PC-9 (cell line): ENCODE data around the gene EXD3. TPM values are rescaled to one million over a fixed set of nuclear protein-coding genes. Genes with fewer than 3 reads are reported as not detected.

ENCODE experiments used
- BruUV-seq: library from RNA; stranded (reverse); fragments of 400-500 nt; replicated peaks from 2 replicates; lab custom pipeline; 2021; lab: Mats Ljungman, UMichigan
- CTCF ChIA-PET: fragments of 300-600 bp; sonication (Branson Sonifier 250); formaldehyde crosslinking; loops from one replicate; lab custom pipeline; 2022; ENCODE audit warnings: antibody characterized with exemption; lab: Charles Lee
- POLR2A ChIA-PET: fragments of 300-600 bp; sonication (Branson Sonifier 250); formaldehyde crosslinking; loops from one replicate; lab custom pipeline; 2022; ENCODE audit warnings: antibody characterized with exemption; ENCODE audit not compliant: unreplicated experiment; lab: Charles Lee
- DNase-seq, 2 experiments: peaks; one replicate each; pipeline versions ENCODE4 v3.0.0 to v3.0.0-alpha.2; 2015 to 2022; ENCODE audit warnings: mixed read lengths in 1 of 2
- H2AFZ ChIP-seq: fragments of 200-600 bp; sonication (generic); 2 replicates; pipeline ENCODE4 v1.8.1; 2017; ENCODE audit warnings: antibody characterized with exemption
- H3F3A ChIP-seq: fragments of 200-600 bp; sonication (generic); 2 replicates; pipeline ENCODE4 v1.8.1; 2017; ENCODE audit warnings: antibody characterized with exemption, mild to moderate bottlenecking, low read depth; ENCODE audit not compliant: insufficient read depth
- H3K27ac ChIP-seq: fragments of 200-600 bp; sonication (generic); 2 replicates; pipeline ENCODE4 v1.6.1; 2016; ENCODE audit warnings: mixed run types
- H3K27me3 ChIP-seq: fragments of 200-600 bp; sonication (generic); 2 replicates; pipeline ENCODE4 v1.6.1; 2016; ENCODE audit warnings: low read depth, mixed run types; ENCODE audit not compliant: insufficient read depth
- H3K36me3 ChIP-seq: fragments of 200-600 bp; sonication (generic); 2 replicates; pipeline ENCODE4 v1.6.1; 2016; ENCODE audit warnings: low read depth, mixed run types
- H3K4me1 ChIP-seq: fragments of 200-600 bp; sonication (generic); replicated peaks from 2 replicates; pipeline ENCODE4 v1.6.1; 2016; ENCODE audit warnings: mixed run types; ENCODE audit not compliant: insufficient read depth
- H3K4me2 ChIP-seq: fragments of 200-600 bp; sonication (generic); 2 replicates; pipeline ENCODE4 v1.6.1; 2017; ENCODE audit warnings: mixed run types
- H3K4me3 ChIP-seq: fragments of 200-600 bp; sonication (generic); 2 replicates; pipeline ENCODE4 v1.6.1; 2016; ENCODE audit warnings: mixed run types
- H3K79me2 ChIP-seq: fragments of 200-600 bp; sonication (generic); 2 replicates; pipeline ENCODE4 v1.6.1; 2017; ENCODE audit warnings: low read depth, mixed run types
- H3K9me2 ChIP-seq: fragments of 200-600 bp; sonication (generic); 2 replicates; pipeline ENCODE4 v1.8.1; 2017; ENCODE audit warnings: mild to moderate bottlenecking; ENCODE audit not compliant: insufficient read depth
- H3K9me3 ChIP-seq: fragments of 200-600 bp; sonication (generic); 2 replicates; pipeline ENCODE4 v1.8.1; 2016; ENCODE audit warnings: low read depth; ENCODE audit not compliant: insufficient read depth
- H4K20me1 ChIP-seq: fragments of 200-600 bp; sonication (generic); 2 replicates; pipeline ENCODE4 v1.8.1; 2017; ENCODE audit not compliant: insufficient read depth
- EZH2 ChIP-seq: fragments of 200-600 bp; sonication (generic); IDR thresholded peaks from 2 replicates; pipeline ENCODE4 v1.8.0; 2017; ENCODE audit warnings: antibody characterized with exemption, low read depth
- intact Hi-C: fragments of 100-400 bp; cut with micrococcal nuclease; formaldehyde crosslinking; loops from one replicate; pipeline ENCODE4 v1.10.0; 2022; ENCODE audit not compliant: unreplicated experiment
- total RNA-seq: library from RNA; stranded (reverse); gene quantifications from 2 replicates; pipeline ENCODE4 v1.2.3, GENCODE V29; 2021
- TF ChIP-seq, protein P1 (sequence below): fragments of 200-600 bp; sonication (generic); conservative IDR thresholded peaks from 2 replicates; pipeline ENCODE4 v1.6.1; 2017; ENCODE audit warnings: mixed run types, antibody characterized with exemption, mild to moderate bottlenecking, moderate library complexity

The EXD3 gene
- total RNA-seq, 1 experiment from 2014 or later: 23.7 TPM

GRCh38 chr9:137319739-137320551 is 103.0 kb downstream of the EXD3 start:
- peaks cover 16% of the 10 kb centered on the region; the same call in 1 of the 2 replicates for H3K4me1 ChIP-seq
- no TSS peak for BruUV-seq
- H3K9me3 ChIP-seq: no peaks in the 10 kb centered on the region
- H2AFZ ChIP-seq: no peak overlapping the region
- H4K20me1 ChIP-seq: no peaks in the 10 kb centered on the region
- intact Hi-C loops: no loop called here
- no peaks in the 10 kb centered on the region for H3K9me2 ChIP-seq
- H3K27me3 ChIP-seq: no peaks in the 10 kb centered on the region
- ChIA-PET POLR2A (no interaction called here), CTCF (interaction anchor here (1.6 kb wide), 1 partner anchor 18 kb away, joined by 10 read pairs; the partner anchor contains the start of gene NRARP)
- H3K4me3 ChIP-seq: no peak overlapping the region
- no peaks in the 10 kb centered on the region for H3F3A ChIP-seq
- TF ChIP-seq, protein P1, sequence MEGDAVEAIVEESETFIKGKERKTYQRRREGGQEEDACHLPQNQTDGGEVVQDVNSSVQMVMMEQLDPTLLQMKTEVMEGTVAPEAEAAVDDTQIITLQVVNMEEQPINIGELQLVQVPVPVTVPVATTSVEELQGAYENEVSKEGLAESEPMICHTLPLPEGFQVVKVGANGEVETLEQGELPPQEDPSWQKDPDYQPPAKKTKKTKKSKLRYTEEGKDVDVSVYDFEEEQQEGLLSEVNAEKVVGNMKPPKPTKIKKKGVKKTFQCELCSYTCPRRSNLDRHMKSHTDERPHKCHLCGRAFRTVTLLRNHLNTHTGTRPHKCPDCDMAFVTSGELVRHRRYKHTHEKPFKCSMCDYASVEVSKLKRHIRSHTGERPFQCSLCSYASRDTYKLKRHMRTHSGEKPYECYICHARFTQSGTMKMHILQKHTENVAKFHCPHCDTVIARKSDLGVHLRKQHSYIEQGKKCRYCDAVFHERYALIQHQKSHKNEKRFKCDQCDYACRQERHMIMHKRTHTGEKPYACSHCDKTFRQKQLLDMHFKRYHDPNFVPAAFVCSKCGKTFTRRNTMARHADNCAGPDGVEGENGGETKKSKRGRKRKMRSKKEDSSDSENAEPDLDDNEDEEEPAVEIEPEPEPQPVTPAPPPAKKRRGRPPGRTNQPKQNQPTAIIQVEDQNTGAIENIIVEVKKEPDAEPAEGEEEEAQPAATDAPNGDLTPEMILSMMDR: no peak
- no peak for TF ChIP-seq EZH2
- H3K4me2 ChIP-seq: no peak overlapping the region
- no peaks in the 10 kb centered on the region for H3K79me2 ChIP-seq
- H3K27ac ChIP-seq: no peak overlapping the region
- no peak for DNase-seq
- no peaks in the 10 kb centered on the region for H3K36me3 ChIP-seq

DNA sequence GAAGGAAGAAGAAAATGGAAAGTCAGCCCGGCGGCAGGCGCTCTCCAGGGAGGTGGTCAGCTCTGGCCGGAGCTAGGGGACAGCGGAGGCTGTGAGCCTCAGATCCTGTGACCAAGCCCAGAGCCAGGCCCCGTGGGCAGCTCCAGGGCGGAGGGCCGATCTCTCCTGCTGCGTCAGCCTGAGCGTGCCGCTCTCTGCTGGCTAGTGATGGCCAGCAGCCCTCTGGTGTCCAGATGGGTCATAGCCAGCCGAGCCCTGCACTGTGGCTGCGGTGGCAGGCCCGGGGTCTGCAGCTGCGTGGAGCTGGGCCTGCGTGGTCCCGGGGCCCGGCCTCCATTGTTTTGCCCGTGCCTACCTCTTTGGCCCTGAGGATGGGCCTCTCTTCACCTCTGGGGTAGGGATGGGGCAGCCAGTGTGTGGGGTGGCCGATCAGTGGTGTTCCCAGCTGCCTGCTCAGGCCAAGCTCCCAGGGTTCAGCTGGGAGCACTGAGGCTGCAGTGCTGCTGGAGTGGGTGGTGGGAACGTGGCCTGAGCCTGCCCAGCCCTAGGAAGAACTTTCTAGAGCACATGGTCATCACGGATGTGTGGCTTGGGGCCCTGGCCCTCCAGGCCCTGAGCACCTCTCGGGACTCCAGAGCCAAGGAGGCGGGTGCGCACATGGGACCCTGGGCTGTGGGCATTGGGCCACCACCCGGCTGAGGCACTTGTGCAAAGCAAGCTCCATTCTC is 103.8 kb downstream of the EXD3 start:
- Histone ChIP-seq H3K79me2 (no peaks in the 10 kb centered on the region), H3K4me2 (no peak overlapping the region), H3K27ac (no peak overlapping the region), H3K4me3 (no peak overlapping the region), H2AFZ (no peak overlapping the region), H3K9me2 (no peaks in the 10 kb centered on the region), H3K4me1 (peaks cover 16% of the 10 kb centered on the region; the same call in 1 of the 2 replicates), H3F3A (0 out of 2 replicates have a peak, but pooled peaks cover under 1% of the 10 kb centered on the region), H3K9me3 (no peaks in the 10 kb centered on the region), H3K36me3 (no peaks in the 10 kb centered on the region), H4K20me1 (no peaks in the 10 kb centered on the region), H3K27me3 (no peaks in the 10 kb centered on the region)
- CTCF ChIA-PET: interaction anchor here (1.6 kb wide), 1 partner anchor 17 kb away, joined by 10 read pairs; the partner anchor contains the start of gene NRARP
- peak in 1 of 2 experiments; percentile 63 for DNase-seq
- TF ChIP-seq EZH2: no peak
- TF ChIP-seq, protein P1: peak; percentile 33; the same call in 1 of the 2 replicates
- BruUV-seq: no TSS peak
- POLR2A ChIA-PET: no interaction called here
- intact Hi-C loops: no loop called here

DNA sequence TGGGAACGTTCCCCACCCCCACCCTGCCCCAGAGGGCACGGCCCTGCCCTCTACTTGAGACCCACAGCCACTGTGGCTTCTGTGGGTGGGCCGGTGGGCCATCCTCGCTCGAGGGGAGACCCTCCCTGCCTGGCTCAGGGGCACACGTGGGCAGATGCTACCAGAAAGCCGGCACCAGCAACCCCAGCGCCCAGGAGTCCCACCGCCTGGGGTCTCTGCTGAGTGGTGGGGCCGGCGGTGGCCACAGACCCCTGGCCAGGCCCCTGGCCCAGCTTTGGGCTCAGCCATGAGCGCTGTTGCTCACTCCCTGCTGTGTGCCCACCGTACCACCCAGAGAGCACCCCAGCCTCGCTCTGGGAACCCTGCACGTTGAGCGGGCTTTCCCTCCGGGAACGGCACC is 104.4 kb downstream of the EXD3 start:
- CTCF ChIA-PET: interaction anchor here (0.6 to 1.6 kb wide), 2 partner anchors 17 to 227 kb away, joined by 3 to 10 read pairs; partner anchors contain the start of gene NRARP
- Histone ChIP-seq H3K4me1 (peaks cover 16% of the 10 kb centered on the region), H3K4me2 (no peak overlapping the region), H3K36me3 (no peaks in the 10 kb centered on the region), H3F3A (peaks cover 6% of the 10 kb centered on the region; the same call in 1 of the 2 replicates), H3K4me3 (no peak overlapping the region), H3K27me3 (no peaks in the 10 kb centered on the region), H3K27ac (no peak overlapping the region), H3K79me2 (no peaks in the 10 kb centered on the region), H4K20me1 (no peaks in the 10 kb centered on the region), H2AFZ (no peak overlapping the region), H3K9me3 (no peaks in the 10 kb centered on the region), H3K9me2 (no peaks in the 10 kb centered on the region)
- intact Hi-C loops: no loop called here
- POLR2A ChIA-PET: no interaction called here
- TF ChIP-seq EZH2: no peak
- TF ChIP-seq, protein P1: no peak
- no peak for DNase-seq
- BruUV-seq: no TSS peak
